ENCODE results near the gene LRTM2. TPM values are rescaled to one million over a fixed set of nuclear protein-coding genes. Genes with fewer than 3 reads are reported as not detected.

LRTM2 gene
- total RNA-seq, 2 donors from 2014 or later, result not detected

- no peak overlapping the region for H3K9ac ChIP-seq (ENCODE audit: low read depth in 2 of 2, low read length in 2 of 2)
These were observed 59.3 kb downstream of the LRTM2 start for GRCh38 chr12:1879633-1880032.

GRCh38 chr12:1880153-1880845, 59.9 kb downstream of the LRTM2 start:
- H3K27ac ChIP-seq, result no peak overlapping the region
- intact Hi-C loops (cut with DNase I), result no loop called here
- peak; percentile 6 for DNase-seq

More at GRCh38 chr12:1879633-1880032, 59.3 kb downstream of the LRTM2 start:
- intact Hi-C loops (cut with DNase I), result no loop called here
- Histone ChIP-seq H3K9me3 (no peaks in the 10 kb centered on the region), H3K4me3 (no peak overlapping the region), H3K4me1 (no peaks in the 10 kb centered on the region), H3K27me3 (no peaks in the 10 kb centered on the region), H3K36me3 (no peaks in the 10 kb centered on the region), H3K27ac (no peak overlapping the region)
- no peak for TF ChIP-seq CTCF (IDR thresholded peaks at IDR 0.05)
- DNase-seq, result no peak

GRCh38 chr12:1880876-1881275, 60.5 kb downstream of the LRTM2 start:
- H3K4me3 ChIP-seq, result no peak overlapping the region
- H3K9me3 ChIP-seq, result no peaks in the 10 kb centered on the region
- H3K36me3 ChIP-seq, result no peaks in the 10 kb centered on the region
- no peaks in the 10 kb centered on the region for H3K4me1 ChIP-seq
- H3K27ac ChIP-seq, result no peak overlapping the region
- H3K27me3 ChIP-seq, result no peaks in the 10 kb centered on the region
- H3K9ac ChIP-seq (ENCODE audit: low read depth in 2 of 2, low read length in 2 of 2), result no peak overlapping the region
- peak; percentile 7 for DNase-seq
- TF ChIP-seq CTCF (IDR thresholded peaks at IDR 0.05), result no peak
- intact Hi-C loops (cut with DNase I), result no loop called here

More at GRCh38 chr12:1880153-1880845, 59.9 kb downstream of the LRTM2 start:
- Histone ChIP-seq H3K4me3 (no peak overlapping the region), H3K27me3 (no peaks in the 10 kb centered on the region), H3K4me1 (no peaks in the 10 kb centered on the region), H3K36me3 (no peaks in the 10 kb centered on the region), H3K9me3 (no peaks in the 10 kb centered on the region), H3K9ac (ENCODE audit: low read depth in 2 of 2, low read length in 2 of 2) (no peak overlapping the region)
- TF ChIP-seq CTCF (IDR thresholded peaks at IDR 0.05), result no peak

GRCh38 chr12:1881301-1881700, 60.9 kb downstream of the LRTM2 start:
- H3K4me3 ChIP-seq, result no peak overlapping the region
- H3K9me3 ChIP-seq, result no peaks in the 10 kb centered on the region
- no peaks in the 10 kb centered on the region for H3K36me3 ChIP-seq
- H3K4me1 ChIP-seq, result no peaks in the 10 kb centered on the region
- intact Hi-C loops (cut with DNase I), result no loop called here
- no peak overlapping the region for H3K27ac ChIP-seq
- no peaks in the 10 kb centered on the region for H3K27me3 ChIP-seq
- H3K9ac ChIP-seq (ENCODE audit: low read depth in 2 of 2, low read length in 2 of 2), result no peak overlapping the region
- TF ChIP-seq CTCF (IDR thresholded peaks at IDR 0.05), result no peak
- peak; percentile 11 for DNase-seq

- no peak overlapping the region for H3K4me3 ChIP-seq
- H3K9me3 ChIP-seq, result no peaks in the 10 kb centered on the region
- no peak overlapping the region for H3K27ac ChIP-seq
- no peak for DNase-seq
- intact Hi-C loops (cut with DNase I), result no loop called here
- no peaks in the 10 kb centered on the region for H3K36me3 ChIP-seq
- no peaks in the 10 kb centered on the region for H3K4me1 ChIP-seq
- no peak for TF ChIP-seq CTCF (IDR thresholded peaks at IDR 0.05)
- no peak overlapping the region for H3K9ac ChIP-seq (ENCODE audit: low read depth in 2 of 2, low read length in 2 of 2)
- no peaks in the 10 kb centered on the region for H3K27me3 ChIP-seq
These were observed 61.6 kb downstream of the LRTM2 start for GRCh38 chr12:1881936-1882335.

All from colonic mucosa (tissue), 4 donors.